GM18499 (cell line): Measurements from ENCODE around the gene BBX.

Experiments
- ATAC-seq: cut with Tn5 transposase; IDR thresholded peaks from one replicate; pipeline ENCODE4 v1.9.1; 2021; ENCODE audit warnings: moderate number of reproducible peaks; ENCODE audit not compliant: insufficient read depth, unreplicated experiment

Gene BBX

DNA sequence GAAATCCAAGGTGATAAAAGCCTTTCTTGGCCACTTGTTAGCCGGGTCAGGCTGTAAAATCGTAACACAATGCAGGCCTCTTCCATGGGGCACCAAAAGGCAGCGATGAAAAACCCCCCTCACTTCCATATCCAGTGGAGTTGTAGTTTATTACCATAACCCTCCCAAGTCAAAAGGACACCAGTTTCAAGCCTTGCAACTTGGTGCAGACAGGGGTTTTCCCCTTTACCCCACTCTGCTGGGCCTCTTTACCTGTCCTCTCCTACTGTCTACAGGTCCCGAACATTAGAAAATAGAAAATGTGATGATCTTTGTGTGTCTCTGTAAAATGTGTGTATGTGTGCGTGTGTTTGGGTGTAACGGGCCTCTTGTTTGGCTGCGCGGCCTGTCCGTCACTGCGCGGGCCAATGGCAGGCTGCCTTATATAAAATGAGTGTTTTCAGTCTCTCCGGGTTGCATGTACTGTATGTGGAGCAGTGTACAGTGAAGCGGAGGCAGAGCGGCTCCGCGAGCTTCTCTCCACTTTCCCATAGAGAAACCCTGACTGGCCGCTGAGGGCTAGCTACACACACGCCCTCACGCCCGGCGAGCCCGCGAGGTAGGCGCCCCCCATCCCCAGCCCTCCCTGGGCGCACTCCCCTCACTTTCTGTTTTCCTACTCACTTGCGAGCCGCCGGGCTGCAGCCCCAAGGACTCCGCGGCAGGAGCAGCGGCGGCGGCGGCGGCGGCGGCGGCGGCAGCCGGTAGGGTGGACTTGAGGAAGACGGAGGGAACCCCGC is at the start of gene BBX:
BBX (plus strand) TSS at position 453 of the 779 bp plus-strand sequence. CDS start 187,499 bp downstream, outside the sequence.
- ATAC-seq, result peak; percentile 97

DNA sequence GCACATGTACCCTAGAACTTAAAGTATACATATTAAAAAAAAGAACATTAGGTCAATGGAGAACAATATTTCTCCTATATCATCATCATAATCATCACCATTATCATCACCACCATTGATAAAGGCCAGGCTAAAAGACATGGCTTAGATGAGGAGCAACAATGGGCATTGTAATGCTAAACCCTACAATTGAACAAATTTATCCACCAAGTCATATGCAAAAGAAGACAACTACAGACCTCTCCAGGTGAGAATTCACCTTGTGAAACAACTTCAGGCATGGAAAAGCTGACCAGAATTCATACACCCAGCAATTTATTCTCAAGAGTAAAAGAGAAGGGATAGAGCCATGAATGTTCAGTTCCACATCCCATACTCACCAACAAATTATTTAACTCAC is 46.3 kb upstream of the BBX start:
- no peak for ATAC-seq

DNA sequence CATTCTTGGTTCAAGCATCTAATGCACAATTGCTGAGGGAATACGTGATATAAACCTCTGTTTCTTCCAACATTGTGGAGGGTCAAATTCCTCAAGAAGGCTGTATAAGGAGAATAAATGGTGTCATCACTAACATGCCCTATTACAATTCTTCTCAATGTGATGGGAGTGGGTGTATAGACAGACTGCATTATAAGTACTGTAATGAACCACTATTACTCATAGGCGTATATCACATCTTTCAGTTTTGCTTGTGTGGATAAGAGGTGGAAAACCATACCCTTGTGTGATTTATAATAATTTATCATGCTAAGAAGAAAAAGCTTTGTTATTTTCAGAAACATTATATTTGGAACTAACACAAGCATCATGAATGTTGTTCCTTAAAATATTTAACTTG is 35.3 kb upstream of the BBX start:
- ATAC-seq, result no peak

DNA sequence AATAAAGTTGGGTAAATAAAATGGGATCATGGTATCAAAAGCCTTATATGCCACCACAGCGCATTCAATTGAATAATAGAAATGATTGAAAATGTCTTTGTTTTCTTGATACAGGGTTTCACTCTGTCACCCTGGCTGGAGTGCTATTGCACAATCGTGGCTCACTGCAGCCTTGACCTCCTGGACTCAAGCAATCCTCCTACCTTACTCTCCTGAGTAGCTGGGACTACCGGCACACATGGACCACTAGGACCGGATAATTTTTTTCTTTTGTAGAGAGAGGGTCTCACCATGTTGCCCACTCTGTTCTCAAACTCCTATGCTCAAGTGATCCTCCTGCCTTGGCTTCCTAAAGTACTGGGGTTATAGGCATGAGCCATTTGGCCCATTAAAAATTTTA is 33.8 kb upstream of the BBX start:
- ATAC-seq, result no peak

DNA sequence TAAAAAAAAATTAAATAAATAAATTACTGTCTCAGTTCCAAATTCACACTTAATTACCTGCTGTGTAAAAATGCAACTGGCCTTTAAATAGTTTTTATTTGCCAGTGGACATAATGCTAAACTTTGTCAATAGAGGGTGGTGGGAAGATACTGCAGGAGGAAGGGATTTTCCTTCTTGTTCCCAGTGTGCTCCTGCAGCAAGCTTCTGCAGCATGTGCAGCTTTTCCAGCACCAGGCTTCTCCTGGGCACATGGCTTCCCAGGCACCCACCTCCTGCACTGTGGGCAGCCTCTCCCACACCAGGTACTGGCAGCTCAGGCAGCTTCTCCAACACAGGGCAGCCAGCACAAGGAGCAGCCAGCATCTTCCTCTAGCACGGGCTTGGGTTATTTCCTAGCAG is 29.6 kb upstream of the BBX start:
- ATAC-seq, result no peak

DNA sequence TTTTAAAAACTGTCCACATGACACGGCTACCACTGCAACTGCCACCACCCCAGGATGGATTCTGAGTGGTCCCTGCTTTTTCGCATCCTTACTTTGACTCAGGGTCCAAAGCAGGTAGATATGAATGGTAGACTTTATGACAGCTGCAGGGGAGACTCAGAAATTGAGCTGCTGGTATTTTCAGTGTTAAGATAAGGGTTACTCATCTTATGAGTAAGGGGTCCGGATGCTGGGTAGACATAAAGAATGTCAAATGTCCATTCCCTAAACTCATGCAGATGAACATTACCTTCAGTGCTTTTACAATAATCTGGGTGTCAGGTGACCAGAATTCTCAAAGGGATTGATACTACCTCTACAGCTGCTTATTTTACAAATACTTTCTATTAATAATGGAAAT is 25.9 kb upstream of the BBX start:
- ATAC-seq, result no peak

DNA sequence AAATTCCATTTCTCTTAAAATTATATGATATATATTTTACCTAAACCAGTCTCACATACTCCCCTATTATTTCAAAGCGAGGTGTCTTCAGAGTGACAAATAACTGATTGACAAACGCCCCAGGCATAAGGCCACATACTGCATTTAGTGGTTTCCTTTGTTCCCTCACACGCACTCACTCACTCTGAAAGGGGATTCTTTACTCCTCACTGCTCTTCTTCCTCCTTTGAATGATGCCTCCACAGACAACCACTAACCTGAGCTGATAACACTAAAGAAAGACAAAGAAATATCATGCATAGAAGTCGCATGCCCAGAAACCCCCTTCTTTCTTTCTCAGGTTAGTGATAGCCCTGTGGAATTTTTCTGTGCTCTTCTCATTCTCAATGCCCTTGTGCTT is 24.1 kb upstream of the BBX start:
- no peak for ATAC-seq

DNA sequence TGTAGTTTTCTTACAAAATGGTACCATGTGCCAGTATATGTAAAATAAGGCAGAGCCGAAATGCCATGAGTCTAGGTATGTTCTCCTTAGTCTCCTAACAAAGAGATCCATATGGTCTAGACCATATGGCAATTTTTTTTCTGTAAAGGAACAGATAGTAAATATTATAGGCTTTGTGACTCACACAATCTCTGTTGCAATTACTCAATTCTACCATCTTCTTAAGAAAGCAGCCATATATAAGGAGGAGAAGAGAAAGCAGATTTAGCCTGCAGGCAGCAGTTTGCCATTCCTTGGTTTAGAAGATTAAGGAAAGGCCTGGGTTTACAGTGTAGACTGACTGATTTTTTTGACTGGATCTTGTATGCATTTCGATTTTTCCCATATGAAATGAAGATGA is 16.3 kb upstream of the BBX start:
- ATAC-seq, result no peak

DNA sequence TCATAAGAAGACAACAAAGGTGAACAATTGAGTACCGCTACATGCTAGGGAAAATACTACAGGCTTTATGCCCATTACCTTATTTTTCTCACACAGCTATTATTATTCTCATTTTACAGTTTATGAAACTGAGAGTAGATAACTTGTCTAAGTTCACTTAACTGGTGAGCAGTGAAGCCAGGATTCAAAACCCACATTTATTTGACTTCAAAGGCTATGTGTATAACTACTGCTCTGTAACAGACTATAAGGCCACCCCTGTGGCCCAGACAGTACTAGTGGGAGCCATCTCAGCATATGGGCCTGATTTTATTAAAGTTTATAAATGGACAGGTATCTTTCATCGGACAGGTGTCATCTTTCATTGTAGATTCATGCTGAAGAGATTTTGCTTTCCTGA is 14.4 kb upstream of the BBX start:
- no peak for ATAC-seq

DNA sequence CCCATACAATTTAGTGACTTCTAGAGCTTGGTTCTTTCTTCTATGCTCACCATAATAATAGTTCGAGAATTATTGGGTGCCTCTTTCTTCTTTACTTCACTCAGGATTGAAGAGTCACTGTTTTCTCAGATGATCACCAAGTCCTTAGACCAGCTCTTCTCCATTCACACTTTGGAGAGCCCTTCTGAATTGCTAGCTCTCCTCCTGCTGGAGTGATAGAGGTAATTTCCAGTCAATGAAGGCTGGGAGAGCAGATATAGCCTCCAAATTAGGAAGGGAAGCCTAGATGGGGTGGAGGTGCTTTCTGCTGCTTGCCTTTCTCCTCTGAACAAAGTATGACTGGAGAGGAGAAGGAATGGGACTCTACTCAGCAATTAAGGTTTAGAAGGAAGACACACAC is 10.7 kb upstream of the BBX start:
- ATAC-seq, result no peak

DNA sequence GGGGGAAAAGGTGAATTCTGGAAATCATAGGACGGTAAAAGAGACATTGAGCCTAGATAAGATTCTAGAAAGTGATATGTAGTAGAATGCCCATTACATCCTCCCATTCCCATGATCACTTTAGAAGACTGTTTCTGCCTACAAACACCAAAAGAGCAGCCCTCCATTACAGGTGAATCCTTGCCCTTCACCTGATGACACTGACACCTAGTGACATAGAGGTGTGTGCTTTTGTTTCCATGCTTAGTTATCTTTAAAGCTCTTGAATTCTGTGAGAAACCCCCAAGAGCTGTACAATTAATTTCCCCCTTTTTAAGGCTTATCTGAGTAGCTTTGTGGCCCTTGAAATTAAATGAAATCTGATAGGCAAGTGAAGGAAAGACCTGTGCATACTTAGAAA is 8.3 kb upstream of the BBX start:
- no peak for ATAC-seq

DNA sequence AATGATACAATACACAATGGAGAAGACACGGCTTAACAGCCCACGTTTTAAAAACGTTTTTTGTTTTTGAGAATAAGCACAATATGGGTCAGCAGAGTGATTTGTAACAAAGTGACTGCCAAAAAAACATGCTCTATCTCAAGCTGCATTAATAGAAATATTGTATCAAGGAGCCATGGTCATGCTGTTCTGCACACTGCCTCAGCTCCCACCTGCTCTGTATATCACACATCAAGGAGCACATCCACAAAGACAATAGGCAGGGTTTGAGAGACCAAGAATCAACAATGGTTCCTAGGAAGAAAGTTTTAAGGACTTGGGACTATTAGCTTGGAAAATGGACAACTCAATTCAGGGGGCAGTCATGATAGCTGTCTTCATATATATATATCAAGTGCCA is 6.3 kb upstream of the BBX start:
- no peak for ATAC-seq

DNA sequence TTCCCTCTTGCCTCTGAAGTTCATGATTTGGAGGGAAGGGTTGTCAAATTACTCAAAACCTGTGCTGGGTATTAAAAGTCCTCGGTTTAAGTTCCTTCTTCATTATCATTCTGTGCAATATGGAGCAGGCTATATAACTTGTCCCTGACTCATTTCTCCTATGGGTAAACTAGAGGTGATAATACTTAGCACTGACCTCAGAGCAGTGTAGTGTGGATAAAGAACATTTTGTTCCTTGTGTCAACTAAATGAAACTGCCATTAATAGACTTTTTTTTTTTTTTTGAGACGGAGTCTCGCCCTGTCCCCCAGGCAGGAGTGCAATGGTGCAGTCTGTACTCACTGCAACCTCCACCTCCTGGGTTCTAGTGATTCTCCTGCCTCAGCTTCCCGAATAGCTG is 2.2 kb upstream of the BBX start:
- ATAC-seq, result no peak

DNA sequence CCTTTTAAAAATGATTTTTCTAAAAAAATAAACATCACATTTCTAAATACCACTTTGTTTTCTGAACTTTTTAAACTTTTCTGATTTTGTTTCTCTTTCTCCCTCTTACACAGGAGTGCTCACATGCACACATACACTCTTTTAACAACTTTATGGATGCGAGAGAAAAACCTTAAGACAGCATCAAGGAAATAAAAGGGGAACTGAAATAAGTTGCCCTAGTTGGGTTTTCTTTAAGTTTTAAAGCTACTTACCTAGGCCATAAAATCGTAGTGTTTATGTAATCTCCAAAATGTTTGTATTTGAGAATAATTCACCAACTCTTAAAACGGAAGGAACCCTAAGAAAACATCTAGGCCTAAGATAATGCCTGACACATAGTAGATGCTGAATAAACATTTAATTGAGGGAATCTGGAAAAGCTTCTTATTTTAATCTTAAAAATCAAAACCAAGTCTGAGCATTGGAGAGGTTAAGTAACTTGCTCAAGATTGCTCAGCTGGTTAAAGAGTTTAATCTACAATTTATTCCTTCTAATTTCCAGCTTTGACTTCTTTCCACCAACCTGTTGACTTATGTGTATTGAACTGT is 1.2 kb upstream of the BBX start:
- ATAC-seq, result no peak

DNA sequence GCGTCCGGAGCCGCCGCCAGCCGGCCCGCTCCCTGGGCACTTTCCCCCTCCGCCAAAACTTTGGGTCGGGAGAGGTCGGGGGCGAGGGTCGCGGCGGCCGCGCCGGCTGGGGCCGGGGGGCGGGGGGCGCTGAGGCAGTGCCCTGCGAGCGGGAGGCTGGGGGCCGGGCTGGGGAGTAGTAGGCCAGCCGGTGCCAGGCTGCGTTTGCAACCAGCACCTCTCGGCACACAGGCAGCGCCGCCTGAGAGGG is 452 bp downstream of the BBX start:
- no peak for ATAC-seq

DNA sequence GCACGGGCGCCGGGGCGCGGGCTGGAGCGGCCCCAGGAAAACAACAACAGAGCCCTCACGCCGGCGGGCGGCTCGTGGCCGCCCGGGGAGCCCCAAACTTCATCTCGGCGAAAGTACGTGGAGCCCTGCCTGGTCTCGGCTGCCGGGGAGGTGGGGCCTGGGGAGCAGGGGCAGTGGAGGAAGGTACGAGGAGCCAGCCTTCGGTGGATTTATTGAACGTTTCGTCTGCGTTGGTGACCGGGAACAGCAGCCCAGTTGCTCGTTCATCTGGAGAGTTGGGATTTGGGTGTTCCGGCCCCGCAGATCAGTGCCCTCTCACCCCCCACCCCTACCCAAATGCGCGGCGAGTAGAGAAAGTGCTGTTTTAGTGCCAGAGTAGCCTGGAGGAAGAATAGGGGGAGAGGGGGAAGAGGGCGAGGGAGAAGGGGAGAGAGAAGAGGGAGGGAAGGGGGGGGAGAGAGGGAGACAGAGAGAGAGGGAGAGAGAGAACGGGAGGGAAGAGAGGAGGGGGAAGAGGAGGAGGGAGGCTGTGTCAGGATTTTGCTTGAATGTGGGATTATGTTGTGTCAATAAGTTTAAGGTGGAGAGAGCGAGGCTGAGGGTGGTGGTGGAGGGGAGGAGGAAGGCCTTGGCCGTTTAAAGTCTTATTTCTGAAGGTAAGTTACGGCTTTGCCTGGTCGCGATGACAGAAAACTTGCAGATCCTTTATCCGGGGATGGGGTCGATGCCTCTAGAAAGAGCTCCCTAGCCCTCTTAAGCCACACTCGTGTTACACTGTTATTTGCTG is 970 bp downstream of the BBX start:
- ATAC-seq, result no peak

DNA sequence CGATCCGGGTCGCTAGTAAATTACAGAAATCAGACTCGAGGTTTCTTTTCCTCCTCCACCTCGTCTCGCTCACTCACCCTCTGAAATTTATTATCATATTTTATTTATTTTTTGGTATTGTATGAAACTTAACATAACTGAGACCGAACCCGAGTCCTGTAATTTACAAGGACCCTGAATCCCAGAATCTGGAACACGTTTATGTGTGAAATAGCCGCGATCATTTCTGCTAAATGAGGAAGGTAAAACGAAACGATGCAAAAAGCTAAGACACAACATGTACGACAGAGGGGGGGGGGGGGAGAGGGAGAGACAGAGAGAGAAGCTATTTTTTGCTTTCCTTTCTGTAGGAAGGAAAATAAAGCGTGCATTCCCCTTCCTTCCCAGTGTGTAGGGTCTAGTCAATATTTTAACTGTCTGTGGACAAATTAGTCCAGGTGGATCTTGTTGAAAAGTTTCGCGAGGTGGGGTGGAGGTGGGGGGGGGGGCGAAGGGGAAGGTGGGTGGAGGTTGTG is 1.6 kb downstream of the BBX start:
- no peak for ATAC-seq

DNA sequence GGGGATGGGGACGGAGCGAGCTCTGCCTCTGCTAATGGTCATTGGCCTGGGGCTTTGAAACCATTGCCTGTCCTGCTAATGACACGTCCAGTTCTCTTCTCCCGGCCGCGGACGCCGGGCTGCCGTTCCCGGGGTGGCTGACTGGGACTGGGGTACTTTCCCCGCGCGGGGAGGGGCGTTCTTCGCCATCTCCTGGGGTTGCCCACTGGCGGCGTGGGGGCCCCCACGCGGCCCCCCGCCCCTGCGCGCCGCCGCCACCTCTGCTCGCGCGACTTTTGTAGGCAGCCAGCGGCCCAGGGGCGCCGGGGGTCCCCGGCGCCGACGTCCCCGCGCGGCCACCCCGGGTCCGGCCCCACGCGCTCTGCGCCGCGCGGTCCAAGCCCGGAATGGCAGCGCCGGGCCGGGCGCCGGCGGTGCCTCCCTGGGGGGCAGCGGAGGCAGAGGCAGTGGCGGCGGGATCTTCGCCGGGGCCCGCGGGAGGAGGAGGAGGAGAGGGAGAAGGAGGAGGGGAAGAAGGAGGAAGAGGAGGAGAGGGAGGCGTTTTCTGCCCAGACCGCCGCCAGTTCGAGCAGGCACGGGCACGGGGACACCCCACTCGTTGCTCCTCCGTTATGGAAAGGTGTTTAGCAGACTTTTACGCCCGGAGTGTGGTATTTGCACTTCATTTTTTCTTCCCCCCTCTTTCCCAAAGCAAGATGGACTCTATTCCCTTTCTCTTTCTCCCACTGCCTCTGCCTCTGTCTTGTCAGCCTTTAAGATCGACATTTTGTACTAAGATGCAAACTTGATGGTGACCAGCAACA is 2.3 kb downstream of the BBX start:
- ATAC-seq, result no peak

DNA sequence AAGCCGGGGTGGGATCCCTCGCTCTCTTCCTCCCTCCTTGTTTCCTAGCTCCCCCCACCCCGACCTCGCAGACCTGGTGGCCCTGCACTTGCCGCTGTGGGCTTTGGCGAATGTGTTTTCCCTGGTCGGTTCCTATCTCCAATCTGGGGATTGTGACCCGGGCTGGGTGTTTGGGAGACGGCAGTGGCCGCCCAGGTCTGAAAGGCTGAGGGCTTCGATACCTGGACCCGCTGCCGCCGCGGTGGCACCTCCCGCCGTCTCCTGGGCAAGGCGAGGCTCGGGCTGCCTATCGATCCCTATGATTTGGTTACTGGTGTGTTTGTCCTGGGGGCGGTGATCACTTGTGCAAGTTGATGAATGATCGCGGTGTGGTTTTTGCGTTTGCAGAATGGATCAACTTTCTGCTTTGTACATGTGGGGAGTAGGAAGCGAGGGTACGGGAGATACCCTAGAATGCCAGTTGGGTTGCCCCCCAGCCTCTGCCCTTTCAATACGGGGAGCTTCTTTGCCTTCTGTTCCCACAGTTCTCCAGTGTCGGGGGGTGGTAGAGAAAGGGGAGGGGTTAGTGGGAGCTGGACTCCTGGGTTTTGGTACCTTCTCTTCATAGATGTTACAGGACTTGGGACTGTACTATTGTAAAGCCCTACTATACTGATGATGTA is 3.0 kb downstream of the BBX start:
- ATAC-seq, result no peak

DNA sequence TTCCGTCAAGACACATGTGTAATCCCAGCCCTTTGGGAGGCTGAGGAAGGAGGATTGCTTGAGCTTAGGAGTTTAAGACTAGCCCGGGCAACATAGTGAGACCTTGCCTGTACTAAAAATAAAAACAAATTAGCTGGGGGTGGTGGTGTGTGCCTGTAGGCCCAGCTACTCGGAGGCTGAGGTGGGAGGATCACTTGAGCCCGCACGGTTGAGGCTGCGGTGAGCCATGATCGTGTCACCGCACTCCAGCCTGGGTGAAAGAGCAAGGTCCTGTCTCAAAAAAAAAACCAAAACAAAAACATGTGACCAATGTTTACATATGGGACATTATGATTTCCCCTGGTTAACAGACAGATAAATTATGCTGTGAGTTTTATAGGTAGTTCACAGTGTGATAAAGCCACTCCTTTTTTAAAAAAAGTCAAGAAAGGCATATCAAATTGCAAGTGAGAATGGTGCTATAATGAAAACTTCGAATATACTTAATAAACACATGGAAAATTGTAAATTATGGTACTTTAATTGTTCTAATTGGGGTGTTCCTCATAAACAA is 9.2 kb downstream of the BBX start:
- ATAC-seq, result no peak
